ENCODE measurements around the gene WHRN.

The WHRN gene

DNA sequence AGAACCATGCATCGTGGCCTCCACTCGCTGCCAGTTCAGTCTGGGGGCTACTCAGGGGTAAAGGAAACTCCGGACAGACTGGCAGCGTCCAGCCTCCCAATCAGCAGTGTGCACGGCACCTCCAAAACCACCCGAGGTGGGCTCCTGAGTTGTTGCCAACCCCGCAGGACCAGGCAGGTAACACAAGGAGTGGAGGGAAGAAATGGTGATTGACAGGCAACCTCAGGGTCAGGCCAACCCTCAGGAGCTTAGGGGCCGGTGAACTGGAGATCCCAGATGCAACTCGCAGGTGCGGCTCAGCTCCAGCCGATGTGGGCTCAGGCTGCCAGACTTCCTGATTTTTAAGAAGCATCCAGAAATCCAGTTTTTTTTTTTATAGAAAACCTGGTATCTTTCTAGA is 80.1 kb downstream of the WHRN start:
- Histone ChIP-seq H3K27me3 (ENCODE audit: insufficient read depth, low read depth) (no peaks in the 10 kb centered on the region), H3K79me2 (ENCODE audit: insufficient read depth, low read depth) (no peaks in the 10 kb centered on the region)

GRCh38 chr9:114424126-114424525 is 81.1 kb downstream of the WHRN start:
- no peaks in the 10 kb centered on the region for H3K27me3 ChIP-seq (ENCODE audit: insufficient read depth, low read depth)
- H3K4me3 ChIP-seq (IDR thresholded peaks at IDR 0.05; ENCODE audit: insufficient read depth, low read depth, low read length): no peak overlapping the region
- no peak overlapping the region for H3K27ac ChIP-seq
- no peak overlapping the region for H2AFZ ChIP-seq (ENCODE audit: low read depth)
- no peak overlapping the region for H3K9ac ChIP-seq
- H3K4me1 ChIP-seq (ENCODE audit: low read depth, poor library complexity, severe bottlenecking): no peaks in the 10 kb centered on the region
- TF ChIP-seq CTCF (conservative IDR thresholded peaks at IDR 0.05; ENCODE audit: low read depth, low read length): no peak
- H3K4me2 ChIP-seq: no peak overlapping the region
- H3K79me2 ChIP-seq (ENCODE audit: insufficient read depth, low read depth): no peaks in the 10 kb centered on the region
- 0 out of 2 replicates have a peak, but pooled peaks cover 4% of the 10 kb centered on the region for H4K20me1 ChIP-seq (ENCODE audit: insufficient read depth)
- no peaks in the 10 kb centered on the region; the same call in 1 of the 2 replicates for H3K36me3 ChIP-seq (ENCODE audit: insufficient read depth)

More for the DNA sequence above, 80.1 kb downstream of the WHRN start:
- H3K9ac ChIP-seq: no peak overlapping the region
- TF ChIP-seq CTCF (conservative IDR thresholded peaks at IDR 0.05; ENCODE audit: low read depth, low read length): no peak
- no peak overlapping the region for H3K4me2 ChIP-seq
- H3K4me3 ChIP-seq (IDR thresholded peaks at IDR 0.05; ENCODE audit: insufficient read depth, low read depth, low read length): no peak overlapping the region
- no peak overlapping the region for H2AFZ ChIP-seq (ENCODE audit: low read depth)
- no peaks in the 10 kb centered on the region; the same call in 1 of the 2 replicates for H3K36me3 ChIP-seq (ENCODE audit: insufficient read depth)
- 0 out of 2 replicates have a peak, but pooled peaks cover 4% of the 10 kb centered on the region for H4K20me1 ChIP-seq (ENCODE audit: insufficient read depth)
- no peaks in the 10 kb centered on the region for H3K4me1 ChIP-seq (ENCODE audit: low read depth, poor library complexity, severe bottlenecking)
- no peak overlapping the region for H3K27ac ChIP-seq

- Histone ChIP-seq H3K36me3 (ENCODE audit: insufficient read depth) (no peaks in the 10 kb centered on the region; the same call in 1 of the 2 replicates), H3K4me1 (ENCODE audit: low read depth, poor library complexity, severe bottlenecking) (no peaks in the 10 kb centered on the region), H4K20me1 (ENCODE audit: insufficient read depth) (0 out of 2 replicates have a peak, but pooled peaks cover 4% of the 10 kb centered on the region), H3K79me2 (ENCODE audit: insufficient read depth, low read depth) (no peaks in the 10 kb centered on the region), H3K4me2 (no peak overlapping the region), H3K27me3 (ENCODE audit: insufficient read depth, low read depth) (no peaks in the 10 kb centered on the region), H2AFZ (ENCODE audit: low read depth) (no peak overlapping the region), H3K27ac (no peak overlapping the region), H3K9ac (no peak overlapping the region), H3K4me3 (IDR thresholded peaks at IDR 0.05; ENCODE audit: insufficient read depth, low read depth, low read length) (no peak overlapping the region)
- no peak for TF ChIP-seq CTCF (conservative IDR thresholded peaks at IDR 0.05; ENCODE audit: low read depth, low read length)
These were observed 82.1 kb downstream of the WHRN start for GRCh38 chr9:114423181-114423580.

DNA sequence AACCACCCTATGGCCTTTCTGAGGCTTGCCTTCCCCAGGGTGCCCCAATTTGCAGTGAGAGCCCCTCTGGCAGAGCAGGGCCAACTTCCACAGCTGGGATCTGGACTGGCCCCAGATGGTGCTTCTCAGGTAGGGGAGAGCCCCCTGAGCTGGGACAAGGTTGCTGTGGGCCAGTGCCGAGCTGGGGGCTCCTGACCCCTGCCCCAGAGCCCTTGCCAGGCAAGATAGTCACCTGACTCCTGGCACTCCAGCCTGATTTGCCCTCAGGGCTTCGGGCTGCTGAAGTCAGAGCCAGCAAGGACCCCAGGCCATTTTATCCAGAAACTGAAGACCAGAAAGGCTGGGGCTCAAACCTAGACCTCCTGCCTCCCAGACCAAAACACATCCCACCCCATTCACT is 84.1 kb downstream of the WHRN start:
- H3K27ac ChIP-seq: no peak overlapping the region; the same call in 1 of the 2 replicates
- no peak overlapping the region for H2AFZ ChIP-seq (ENCODE audit: low read depth)
- no peaks in the 10 kb centered on the region for H3K79me2 ChIP-seq (ENCODE audit: insufficient read depth, low read depth)
- no peak for TF ChIP-seq CTCF (conservative IDR thresholded peaks at IDR 0.05; ENCODE audit: low read depth, low read length)
- H3K27me3 ChIP-seq (ENCODE audit: insufficient read depth, low read depth): no peaks in the 10 kb centered on the region
- no peak overlapping the region for H3K4me2 ChIP-seq
- no peaks in the 10 kb centered on the region; the same call in 1 of the 2 replicates for H3K36me3 ChIP-seq (ENCODE audit: insufficient read depth)
- H3K4me3 ChIP-seq (IDR thresholded peaks at IDR 0.05; ENCODE audit: insufficient read depth, low read depth, low read length): no peak overlapping the region
- no peaks in the 10 kb centered on the region for H4K20me1 ChIP-seq (ENCODE audit: insufficient read depth)
- no peaks in the 10 kb centered on the region for H3K4me1 ChIP-seq (ENCODE audit: low read depth, poor library complexity, severe bottlenecking)
- H3K9ac ChIP-seq: no peak overlapping the region
